HUES64 (cell line): Measurements from ENCODE around the gene SBK3.
"Not testable (repeated sequence)": the region's sequence is repeated elsewhere in the genome, so short reads cannot be mapped to it uniquely, and the experiment has no call there.

Experiments
- H3K27ac ChIP-seq: 2 replicates; pipeline ENCODE4 v1.7.0; 2013; ENCODE audit warnings: low read depth, low read length, inconsistent platforms
- H3K27me3 ChIP-seq: 2 replicates; pipeline ENCODE4 v1.6.1; 2013; ENCODE audit warnings: mild to moderate bottlenecking, low read length; ENCODE audit not compliant: insufficient read depth
- H3K36me3 ChIP-seq: 2 replicates; pipeline ENCODE4 v1.6.1; 2013; ENCODE audit warnings: mild to moderate bottlenecking, low read length; ENCODE audit not compliant: insufficient read depth
- H3K4me1 ChIP-seq: 2 replicates; pipeline ENCODE4 v1.6.1; 2013; ENCODE audit warnings: mild to moderate bottlenecking, low read length, moderate library complexity; ENCODE audit not compliant: insufficient read depth
- H3K4me3 ChIP-seq: 2 replicates; pipeline ENCODE4 v1.5.1; 2013; ENCODE audit warnings: mild to moderate bottlenecking, low read length, moderate library complexity
- H3K9ac ChIP-seq: 2 replicates; pipeline ENCODE4 v1.6.1; 2013; ENCODE audit warnings: mild to moderate bottlenecking, low read depth, low read length
- H3K9me3 ChIP-seq: 2 replicates; pipeline ENCODE4 v1.6.1; 2013; ENCODE audit warnings: low read depth, low read length; ENCODE audit not compliant: insufficient read depth
- WGBS: fragments of 150-250, 120-280 bp; methylation state at CpG from one replicate; pipeline ENCODE4 v1.1.7; 2013; ENCODE audit warnings: missing lambda C conversion rate; 5-methylcytosine and 5-hydroxymethylcytosine counted together

SBK3 gene

GRCh38 chr19:55503502-55504251 lies 41.7 kb downstream of the SBK3 start:
- Histone ChIP-seq H3K4me3 (peak overlapping the region; percentile 34), H3K9ac (no peak overlapping the region), H3K9me3 (peaks cover 5% of the 10 kb centered on the region; the same call in 1 of the 2 replicates), H3K27ac (no peak overlapping the region), H3K4me1 (no peaks in the 10 kb centered on the region), H3K27me3 (peaks cover 22% of the 10 kb centered on the region), H3K36me3 (no peaks in the 10 kb centered on the region)
- 31% methylated on average over 64 of the region's 64 CpGs for WGBS

- Histone ChIP-seq H3K9ac (no peak overlapping the region), H3K4me3 (no peak overlapping the region), H3K9me3 (peaks cover 5% of the 10 kb centered on the region; the same call in 1 of the 2 replicates), H3K27me3 (peaks cover 22% of the 10 kb centered on the region), H3K4me1 (no peaks in the 10 kb centered on the region), H3K36me3 (no peaks in the 10 kb centered on the region), H3K27ac (no peak overlapping the region)
- WGBS = 94% methylated on average over 17 of the region's 17 CpGs
Measured at GRCh38 chr19:55503157-55503501, 42.2 kb downstream of the SBK3 start.

GRCh38 chr19:55502197-55502952 lies 43.0 kb downstream of the SBK3 start:
- Histone ChIP-seq H3K4me1 (peaks cover under 1% of the 10 kb centered on the region; the same call in 1 of the 2 replicates), H3K4me3 (no peak overlapping the region), H3K9me3 (peaks cover 5% of the 10 kb centered on the region; the same call in 1 of the 2 replicates), H3K27ac (no peak overlapping the region), H3K27me3 (peaks cover 22% of the 10 kb centered on the region), H3K36me3 (no peaks in the 10 kb centered on the region), H3K9ac (no peak overlapping the region)
- WGBS = 91% methylated on average over 9 of the region's 9 CpGs

- Histone ChIP-seq H3K4me1 (peaks cover 11% of the 10 kb centered on the region; the same call in 1 of the 2 replicates), H3K9me3 (peaks cover 5% of the 10 kb centered on the region; the same call in 1 of the 2 replicates), H3K4me3 (no peak overlapping the region), H3K9ac (no peak overlapping the region), H3K27ac (no peak overlapping the region), H3K27me3 (peaks cover 22% of the 10 kb centered on the region), H3K36me3 (no peaks in the 10 kb centered on the region)
- WGBS = 92% methylated on average over 26 of the region's 26 CpGs
Measured at GRCh38 chr19:55500368-55500952, 44.9 kb downstream of the SBK3 start.

- Histone ChIP-seq H3K4me3 (no peak overlapping the region), H3K9me3 (peaks cover 4% of the 10 kb centered on the region; the same call in 1 of the 2 replicates), H3K9ac (no peak overlapping the region), H3K27ac (no peak overlapping the region), H3K27me3 (peaks cover 11% of the 10 kb centered on the region), H3K36me3 (no peaks in the 10 kb centered on the region), H3K4me1 (peaks cover 11% of the 10 kb centered on the region; the same call in 1 of the 2 replicates)
- 89% methylated on average over 2 of the region's 2 CpGs for WGBS
Measured at GRCh38 chr19:55498246-55498840, 47.0 kb downstream of the SBK3 start.

- no peak overlapping the region for H3K9ac ChIP-seq
- peaks cover 11% of the 10 kb centered on the region; the same call in 1 of the 2 replicates for H3K4me1 ChIP-seq
- H3K9me3 ChIP-seq = no peaks in the 10 kb centered on the region
- H3K4me3 ChIP-seq = no peak overlapping the region
- H3K27me3 ChIP-seq = peaks cover 6% of the 10 kb centered on the region
- no peak overlapping the region for H3K27ac ChIP-seq
- no peaks in the 10 kb centered on the region for H3K36me3 ChIP-seq
- 92% methylated on average over 13 of the region's 13 CpGs for WGBS
Measured at GRCh38 chr19:55497763-55498162, 47.6 kb downstream of the SBK3 start.

- H3K9me3 ChIP-seq, H3K27ac ChIP-seq, H3K36me3 ChIP-seq, H3K27me3 ChIP-seq, H3K4me3 ChIP-seq, H3K9ac ChIP-seq: not testable (repeated sequence)
- H3K4me1 ChIP-seq = peaks cover 11% of the 10 kb centered on the region; the same call in 1 of the 2 replicates
- 78% methylated on average over 10 of the region's 10 CpGs for WGBS
Measured at GRCh38 chr19:55496820-55497219, 48.5 kb downstream of the SBK3 start.

- H3K9ac ChIP-seq = no peak overlapping the region
- no peaks in the 10 kb centered on the region for H3K27me3 ChIP-seq
- WGBS = 67% methylated on average over 11 of the region's 11 CpGs
- H3K4me1 ChIP-seq = peaks cover 11% of the 10 kb centered on the region; the same call in 1 of the 2 replicates
- no peaks in the 10 kb centered on the region for H3K9me3 ChIP-seq
- no peaks in the 10 kb centered on the region for H3K36me3 ChIP-seq
- no peak overlapping the region for H3K4me3 ChIP-seq
- no peak overlapping the region for H3K27ac ChIP-seq
Measured at GRCh38 chr19:55495646-55496349, 49.5 kb downstream of the SBK3 start.

- Histone ChIP-seq H3K4me3 (no peak overlapping the region), H3K4me1 (peaks cover 11% of the 10 kb centered on the region; the same call in 1 of the 2 replicates), H3K27ac (no peak overlapping the region), H3K9ac (no peak overlapping the region), H3K36me3 (no peaks in the 10 kb centered on the region), H3K9me3 (no peaks in the 10 kb centered on the region), H3K27me3 (no peaks in the 10 kb centered on the region)
- WGBS = 71% methylated on average over 20 of the region's 22 CpGs
Measured at GRCh38 chr19:55494172-55494761, 51.1 kb downstream of the SBK3 start.

- no peaks in the 10 kb centered on the region for H3K36me3 ChIP-seq
- no peaks in the 10 kb centered on the region for H3K9me3 ChIP-seq
- no peaks in the 10 kb centered on the region for H3K27me3 ChIP-seq
- no peak overlapping the region for H3K27ac ChIP-seq
- 84% methylated on average over 29 of the region's 38 CpGs for WGBS
- peaks cover 14% of the 10 kb centered on the region; the same call in 1 of the 2 replicates for H3K4me1 ChIP-seq
- no peak overlapping the region for H3K9ac ChIP-seq
- H3K4me3 ChIP-seq = no peak overlapping the region
Measured at GRCh38 chr19:55493645-55494171, 51.6 kb downstream of the SBK3 start.
